Suppressor macrophage treated with lipopolysaccharide for 1 hour (primary cell): ENCODE measurements around the gene BRDT.

Experiments used
- DNase-seq, 3 donors: peaks; one replicate each; pipeline ENCODE4 v3.0.0-alpha.2; 2020 to 2022

Gene BRDT

DNA sequence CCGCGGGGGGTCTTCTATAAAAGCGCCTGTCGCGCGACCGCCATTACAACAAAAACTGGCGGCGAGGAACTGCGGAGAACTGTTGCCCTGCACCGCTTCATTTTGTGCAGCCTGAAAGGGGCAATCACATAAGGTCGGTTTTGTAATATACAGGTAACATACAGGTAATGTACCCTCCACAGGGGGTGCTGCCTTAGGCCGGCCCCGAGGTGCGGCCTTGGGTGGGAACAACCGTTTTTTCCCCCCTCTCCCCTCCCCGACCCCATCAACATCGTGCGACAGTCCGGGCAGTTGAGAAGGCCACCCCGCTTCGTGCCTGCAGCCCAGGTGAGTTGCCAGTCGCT is at the start of gene BRDT:
TSS of gene BRDT (plus strand) at position 46 of the 344 bp plus-strand sequence. CDS start 13,354 bp downstream, outside the sequence.
- no peak for DNase-seq

DNA sequence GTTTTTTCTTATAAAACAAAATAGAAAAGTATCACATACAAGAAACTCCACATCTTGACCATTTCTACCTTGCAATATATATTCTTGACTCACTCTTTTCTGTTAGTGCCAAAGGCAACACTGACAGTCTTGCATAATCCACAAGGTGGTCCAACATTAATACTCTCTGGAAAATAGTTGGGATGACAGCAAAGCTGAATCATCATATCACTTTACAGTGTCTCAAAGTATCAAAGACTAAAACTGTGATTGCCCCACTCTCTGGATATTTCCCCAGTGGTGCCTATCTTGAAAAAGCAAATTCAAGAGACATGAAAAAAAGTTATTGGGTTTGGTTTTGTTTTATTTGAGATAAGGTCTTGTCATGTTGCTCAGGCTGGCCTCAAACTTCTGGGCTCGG is 48.6 kb upstream of the BRDT start:
- DNase-seq, result no peak

DNA sequence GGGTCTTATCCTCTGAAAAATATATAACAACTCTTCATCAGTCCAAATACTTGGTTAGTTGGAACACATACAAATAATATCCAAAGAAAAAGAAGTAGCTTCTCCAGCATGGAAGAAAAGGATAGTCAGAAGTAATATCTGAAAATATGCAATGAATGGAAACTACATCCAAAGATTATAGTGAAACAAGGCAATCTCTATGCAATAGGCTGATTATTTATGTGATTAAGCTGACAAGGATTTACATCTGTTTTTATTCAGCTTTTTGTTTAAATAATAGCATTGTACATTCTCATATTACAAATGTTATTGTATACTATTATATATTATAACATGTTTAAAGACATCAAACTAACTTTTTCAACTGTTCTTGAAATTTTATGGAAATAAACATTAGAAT is 48.0 kb upstream of the BRDT start:
- DNase-seq, result no peak

DNA sequence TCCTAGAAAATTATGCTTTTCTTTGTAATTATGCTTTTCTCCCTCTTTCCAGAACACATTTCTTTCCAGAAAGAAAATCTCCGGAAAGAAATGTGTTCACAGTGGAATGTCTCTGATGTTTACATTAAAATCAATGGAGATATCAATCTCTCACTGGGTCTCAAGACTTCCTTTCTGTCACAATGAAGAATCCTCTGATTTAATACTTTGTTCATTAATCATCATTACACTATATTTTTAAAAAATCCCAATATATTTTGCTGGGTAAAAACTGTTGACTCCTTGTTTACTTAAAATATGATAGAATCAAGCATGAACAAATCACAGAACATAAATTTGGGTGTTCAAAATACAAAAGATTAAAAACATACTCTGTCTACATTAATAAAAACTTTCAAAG is 36.9 kb upstream of the BRDT start:
- DNase-seq, result no peak

DNA sequence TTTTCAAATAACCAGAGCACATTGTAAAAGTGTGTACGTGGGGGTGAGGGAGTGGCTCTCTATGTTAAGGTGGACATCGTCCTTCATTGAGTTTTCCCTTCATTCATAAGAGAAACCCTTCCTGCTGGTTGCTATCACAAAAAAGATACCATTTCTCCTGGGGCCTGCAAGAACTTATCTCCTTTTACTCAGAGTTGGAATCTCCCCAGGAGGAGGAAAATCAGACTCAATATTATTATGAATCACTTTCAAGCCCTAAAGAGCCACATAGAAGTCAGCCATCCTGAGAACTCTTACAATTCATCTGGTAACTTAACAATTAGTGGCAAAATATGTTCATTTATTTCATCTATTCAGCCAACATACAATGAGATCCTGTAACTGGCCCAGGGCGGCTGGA is 36.2 kb upstream of the BRDT start:
- no peak for DNase-seq

DNA sequence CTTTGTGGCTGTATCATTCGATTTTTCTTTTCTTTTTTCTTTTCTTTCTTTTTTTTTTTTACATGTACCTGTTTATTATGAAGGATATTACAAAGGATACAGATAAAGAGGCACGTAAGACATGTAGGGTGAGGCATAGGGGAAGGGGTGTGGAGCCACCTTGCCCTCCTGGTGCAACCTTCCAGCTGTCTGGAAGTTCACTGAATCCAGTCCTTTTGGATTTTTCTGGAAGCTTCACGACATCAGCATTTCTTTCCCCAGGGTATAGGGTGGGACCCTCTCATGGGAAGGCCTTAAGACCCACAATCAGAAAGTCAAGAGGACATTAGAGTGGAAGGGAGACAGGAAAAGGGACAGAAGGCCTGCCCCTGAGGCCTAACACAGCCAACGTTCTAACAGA is 33.2 kb upstream of the BRDT start:
- DNase-seq, result no peak

DNA sequence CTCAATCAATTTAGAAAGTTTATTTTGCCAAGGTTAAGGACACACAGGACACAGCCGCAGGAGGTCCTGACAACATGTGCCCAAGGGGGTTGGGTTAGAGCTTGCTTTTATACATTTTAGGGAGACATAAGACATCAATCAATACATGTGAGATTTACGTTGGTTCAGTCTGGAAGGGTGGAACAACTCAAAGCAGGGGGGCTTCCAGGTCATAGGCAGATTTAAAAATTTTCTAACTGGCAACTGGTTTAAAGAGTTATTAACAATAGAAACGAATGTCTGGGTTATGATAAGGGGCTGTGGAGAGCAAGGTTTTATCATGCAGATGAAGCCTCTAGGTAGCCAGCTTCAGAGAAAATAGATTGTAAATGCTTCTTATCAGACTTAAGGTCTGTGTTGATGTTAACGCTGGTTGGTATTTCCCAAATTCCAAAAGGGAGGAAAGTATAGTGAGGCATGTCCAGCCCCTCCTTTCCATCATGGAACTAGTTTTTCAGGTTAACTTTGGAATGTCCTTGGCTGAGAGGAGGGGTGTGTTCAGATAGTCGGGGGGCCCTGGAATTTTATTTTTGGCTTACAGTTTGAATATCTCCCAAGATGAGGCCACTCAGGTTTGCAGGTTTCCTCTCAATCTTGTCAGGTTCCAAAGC is 32.3 kb upstream of the BRDT start:
- DNase-seq, result no peak

DNA sequence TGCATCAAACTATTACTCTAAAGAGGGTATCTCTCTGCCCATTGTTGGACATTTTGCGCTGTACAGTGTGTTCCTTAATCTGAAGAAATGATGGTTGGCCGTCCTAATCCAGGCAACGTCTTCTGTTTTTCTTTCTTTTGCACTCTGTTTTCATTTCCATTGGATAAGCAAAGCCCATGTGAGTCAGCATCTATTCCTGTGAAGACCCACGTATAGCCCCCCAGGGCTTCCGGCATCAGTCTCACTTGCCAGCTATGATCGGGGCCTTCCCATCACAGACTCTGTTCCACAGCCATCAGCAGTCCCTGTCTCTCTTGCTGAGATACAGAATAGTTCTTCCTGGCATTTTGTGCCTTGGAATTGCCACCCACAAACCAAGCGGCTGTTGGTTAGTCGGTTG is 29.2 kb upstream of the BRDT start:
- no peak for DNase-seq

DNA sequence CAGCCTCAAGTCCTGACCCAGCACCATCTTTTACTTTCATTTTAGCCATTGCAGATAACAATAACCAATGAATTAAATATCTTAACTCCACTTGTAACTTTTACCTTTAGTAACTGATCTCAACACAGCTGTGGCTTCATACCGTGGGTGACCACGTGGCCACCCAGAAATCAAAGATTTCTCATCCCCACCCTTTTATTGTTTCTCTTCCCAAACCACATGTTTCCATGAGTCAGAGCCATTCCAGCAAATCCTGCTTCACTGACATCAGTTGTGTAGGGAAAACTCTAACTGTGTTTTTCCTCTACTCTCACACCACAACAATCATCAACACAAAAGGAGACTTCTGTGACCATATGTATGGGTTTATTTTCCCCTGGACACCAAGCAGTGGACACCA is 25.1 kb upstream of the BRDT start:
- DNase-seq, result no peak

DNA sequence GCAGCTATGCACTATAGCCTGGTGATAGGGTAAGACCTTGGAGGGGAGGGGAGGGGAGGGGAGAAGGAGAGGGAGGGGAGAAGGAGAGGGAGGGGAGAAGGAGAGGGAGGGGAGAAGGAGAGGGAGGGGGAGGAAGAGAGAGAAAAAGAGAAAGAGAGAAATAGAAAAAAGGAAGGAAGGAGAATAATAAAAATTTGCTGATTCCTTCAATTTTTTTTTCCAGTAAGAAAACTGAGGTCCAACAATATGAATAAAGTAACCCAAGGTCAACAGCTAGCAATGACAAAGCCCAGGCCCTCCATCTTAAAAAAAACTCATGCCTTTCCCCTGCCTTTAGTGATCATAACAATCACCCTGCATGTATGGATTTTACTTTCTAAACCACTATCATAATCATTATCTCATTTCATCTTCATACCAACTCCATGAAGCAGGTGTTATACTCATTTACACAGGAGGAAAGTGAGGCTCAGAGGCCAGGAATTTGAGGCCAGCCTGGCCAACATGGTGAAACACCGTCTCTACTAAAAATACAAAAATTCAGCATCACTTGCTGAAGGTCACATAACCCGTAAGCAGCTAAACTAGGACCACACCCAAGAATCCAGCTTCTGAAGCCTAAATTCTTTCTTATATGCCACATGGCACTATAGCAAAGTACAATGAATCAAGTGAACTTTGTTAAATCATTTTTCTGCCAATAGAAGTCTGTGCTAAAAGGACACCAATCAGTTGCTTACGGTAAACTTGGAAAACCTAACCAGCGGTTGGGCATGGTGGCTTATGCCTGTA is 23.4 kb upstream of the BRDT start:
- DNase-seq, result no peak

DNA sequence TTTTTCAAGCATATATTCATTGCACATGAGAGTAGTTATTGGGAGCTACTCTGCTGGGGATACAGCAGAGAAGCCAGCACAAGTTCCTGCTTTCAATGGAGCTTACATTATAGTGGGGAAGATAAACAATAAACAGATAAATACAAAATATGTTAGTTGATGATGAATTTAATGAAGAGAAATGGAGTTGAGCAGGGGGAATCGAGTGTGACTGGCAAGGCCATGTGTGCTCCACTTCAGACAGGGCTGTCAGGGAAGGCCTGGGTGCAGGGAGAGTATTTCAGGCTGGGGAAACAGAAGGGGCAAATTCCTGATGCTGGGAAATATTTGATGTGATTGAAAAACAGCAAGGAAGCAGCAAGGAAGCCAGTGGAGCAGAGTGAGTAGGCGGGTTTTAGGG is 21.2 kb upstream of the BRDT start:
- DNase-seq, result no peak

DNA sequence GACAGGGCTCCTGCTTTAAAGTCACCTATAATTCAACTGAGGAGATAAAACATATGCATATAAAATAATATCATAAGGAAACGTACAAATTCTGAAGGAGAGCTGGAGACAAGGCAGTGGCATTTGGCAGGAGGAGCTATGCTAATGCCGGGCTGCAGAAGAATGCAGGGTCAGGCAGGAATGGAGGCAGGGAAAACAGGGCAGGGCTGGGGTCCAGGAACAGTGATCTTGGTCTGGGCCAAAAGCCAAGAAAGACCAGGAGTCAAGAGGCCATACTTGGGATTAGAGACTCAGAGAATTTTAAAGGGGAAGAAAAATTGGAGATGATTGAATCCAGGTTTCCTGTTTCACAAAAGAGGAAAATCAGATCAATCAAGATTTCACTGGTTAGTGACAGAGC is 20.0 kb upstream of the BRDT start:
- DNase-seq, result no peak

DNA sequence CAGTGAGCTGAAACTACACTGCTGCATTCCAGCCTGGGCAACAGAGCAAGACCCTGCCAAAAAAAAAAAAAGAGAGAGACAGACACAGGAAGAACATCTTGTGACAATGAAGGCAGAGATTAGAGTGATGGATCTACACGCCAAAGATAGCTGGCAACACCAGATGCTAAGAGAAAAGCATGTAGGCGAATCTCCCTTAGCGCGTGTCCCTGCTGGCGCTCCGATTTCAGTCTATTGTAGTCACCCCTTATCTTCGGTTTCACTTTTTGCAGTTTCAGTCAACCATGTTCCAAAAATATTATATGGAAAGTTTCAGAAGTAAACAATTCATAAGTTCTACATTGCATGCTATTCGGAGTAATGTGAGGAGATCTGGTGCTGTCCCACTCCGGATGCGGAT is 11.6 kb upstream of the BRDT start:
- no peak for DNase-seq

DNA sequence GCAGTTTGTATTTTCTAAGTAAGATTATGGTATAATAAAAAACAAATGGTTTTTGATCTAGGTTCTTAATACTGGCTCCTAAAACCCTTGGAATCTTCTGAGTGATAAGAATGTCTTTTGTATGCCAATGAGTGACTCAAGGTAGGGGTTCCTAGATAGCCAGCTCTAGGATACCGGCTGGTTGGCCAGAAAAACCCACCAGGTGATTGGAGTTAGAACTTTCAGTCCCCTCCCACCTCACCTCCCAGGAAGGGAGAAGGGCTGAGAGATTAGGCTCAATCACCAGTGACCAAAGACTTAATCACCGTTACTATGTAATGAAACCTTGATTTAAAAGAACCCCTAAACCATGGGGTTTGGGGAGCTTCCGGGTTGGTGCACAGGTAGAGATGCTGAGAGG is 8.7 kb upstream of the BRDT start:
- DNase-seq, result no peak

DNA sequence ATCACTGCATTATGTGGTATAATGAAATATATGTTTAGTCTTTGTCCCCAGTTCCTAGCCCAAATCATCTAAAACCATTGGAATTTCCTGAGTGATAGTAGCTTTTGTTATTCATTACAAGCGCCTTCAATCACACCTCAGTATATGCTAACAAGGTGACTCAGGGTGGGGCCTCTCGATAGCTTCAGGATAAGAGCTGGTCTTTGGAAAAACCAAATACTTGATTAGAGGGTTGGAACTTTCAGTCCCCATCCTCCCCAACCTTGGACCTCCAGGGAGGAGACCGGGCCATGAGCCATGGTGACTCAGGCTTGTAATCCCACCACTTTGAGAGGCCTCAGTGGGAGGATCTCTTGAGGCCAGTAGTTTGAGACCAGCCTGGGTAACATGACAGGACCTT is 5.1 kb upstream of the BRDT start:
- DNase-seq, result no peak

DNA sequence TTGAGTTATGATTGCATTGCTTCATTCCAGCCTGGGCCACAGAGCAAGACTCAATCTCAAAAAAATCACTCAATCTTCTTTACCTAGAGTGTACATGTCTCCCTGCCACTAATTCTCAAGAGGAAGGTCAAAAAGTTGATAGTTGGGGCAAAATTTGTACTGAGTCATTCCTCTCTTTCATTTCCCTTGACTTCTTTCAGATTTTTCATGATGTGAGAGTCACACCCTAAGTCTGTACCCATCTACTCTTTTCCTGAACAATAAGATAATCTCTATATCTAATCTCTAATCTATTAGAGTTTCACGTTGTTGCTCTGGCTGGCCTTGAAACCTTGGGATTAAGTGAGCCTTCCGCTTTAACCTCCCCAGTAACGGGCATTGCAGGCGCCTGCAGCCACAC is 1.1 kb upstream of the BRDT start:
- no peak for DNase-seq

DNA sequence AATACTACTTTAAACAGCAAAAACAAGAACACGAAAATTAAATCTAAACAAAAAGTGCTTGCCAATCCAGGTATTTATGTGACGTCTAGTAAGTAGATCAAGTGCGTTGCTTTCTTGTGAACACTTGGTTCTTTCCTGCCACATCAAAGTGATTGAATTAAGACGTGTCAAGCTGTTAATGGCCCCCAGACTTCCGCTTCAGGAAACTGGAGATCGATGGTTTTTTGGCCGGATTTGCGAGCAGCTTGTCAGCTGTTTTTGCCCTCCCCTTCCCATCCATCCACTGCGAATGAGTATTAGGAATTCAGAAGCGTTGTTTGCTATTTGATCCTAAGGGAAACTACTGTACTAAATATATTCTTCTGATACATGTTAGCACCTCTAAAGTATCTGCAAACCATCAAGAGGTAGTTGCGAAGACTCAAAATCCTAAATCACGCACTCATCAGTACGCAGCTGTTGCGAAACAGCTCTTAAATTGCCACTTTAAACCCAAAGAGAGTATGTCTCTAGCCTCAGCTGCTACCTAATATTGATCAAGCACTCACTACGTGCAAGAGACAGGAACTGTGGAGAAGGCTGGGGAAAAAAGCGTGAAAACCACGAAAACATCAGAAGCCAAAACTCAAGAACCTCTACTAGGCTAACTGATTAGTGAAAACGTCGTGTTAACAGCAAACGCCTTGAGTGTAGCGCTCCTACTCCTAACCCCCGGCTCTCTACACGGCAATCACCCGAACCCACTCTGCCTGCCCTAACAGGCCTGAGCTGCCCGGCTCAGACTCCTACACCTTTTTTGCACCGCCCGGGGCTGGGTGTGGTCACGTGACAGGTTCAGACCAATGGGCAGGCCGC is 473 bp upstream of the BRDT start:
- DNase-seq, result no peak

DNA sequence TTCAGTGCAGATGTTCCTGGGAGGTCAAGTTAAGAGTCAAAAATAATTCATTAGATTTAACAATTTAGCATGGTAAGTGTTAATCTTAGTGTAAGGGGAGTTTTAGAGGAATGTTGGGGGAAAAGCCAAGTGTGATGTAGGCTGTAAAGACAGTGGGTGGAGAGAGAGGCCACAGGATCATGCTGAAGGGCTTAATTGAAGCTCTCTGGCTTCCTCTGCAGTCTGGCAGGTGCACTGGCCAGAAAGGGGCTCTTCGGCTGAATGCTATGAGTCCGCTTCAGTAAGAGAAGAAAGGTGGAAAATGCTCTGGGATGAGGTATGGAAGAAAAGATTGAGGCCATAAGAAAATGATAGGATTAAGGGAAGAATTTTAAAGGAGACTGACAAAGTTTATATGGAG is 3.0 kb downstream of the BRDT start:
- no peak for DNase-seq

DNA sequence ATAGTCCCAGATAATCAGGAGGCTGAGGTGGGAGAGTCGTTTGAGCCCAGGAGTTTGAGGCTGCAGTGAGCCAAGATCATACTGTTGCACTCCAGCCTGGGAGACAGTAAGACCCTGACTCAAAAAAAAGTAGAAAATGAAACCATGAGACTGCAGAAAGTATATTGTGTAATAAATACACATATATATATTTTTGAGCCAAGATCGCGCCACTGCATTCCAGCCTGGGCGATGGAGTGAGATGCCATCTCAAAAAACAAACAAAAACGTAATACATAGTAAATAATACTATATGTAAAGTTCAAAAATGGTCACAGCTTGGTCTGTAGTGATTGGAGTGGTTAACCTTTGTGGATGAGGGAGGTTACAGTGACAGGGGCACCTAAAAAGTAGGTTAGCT is 9.7 kb downstream of the BRDT start:
- DNase-seq, result no peak

DNA sequence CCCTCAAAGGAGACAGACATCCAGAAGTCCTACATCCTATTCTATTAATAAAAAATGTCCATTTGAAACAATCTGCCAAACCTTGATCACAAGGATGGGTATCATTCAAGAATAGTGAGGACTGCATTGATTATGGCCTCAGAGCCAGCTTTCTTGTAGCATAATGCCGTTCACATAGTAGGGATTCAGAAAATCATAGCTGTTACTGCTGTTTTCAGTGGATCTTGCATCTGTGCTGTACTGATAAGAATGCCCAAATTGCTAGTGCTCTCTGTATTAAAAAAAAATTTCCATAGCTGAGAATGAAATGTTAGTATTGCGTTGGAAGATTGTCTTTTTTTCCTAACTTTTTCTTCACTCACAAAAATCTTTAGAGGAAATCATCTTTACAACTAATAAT is 19.1 kb downstream of the BRDT start:
- no peak for DNase-seq

DNA sequence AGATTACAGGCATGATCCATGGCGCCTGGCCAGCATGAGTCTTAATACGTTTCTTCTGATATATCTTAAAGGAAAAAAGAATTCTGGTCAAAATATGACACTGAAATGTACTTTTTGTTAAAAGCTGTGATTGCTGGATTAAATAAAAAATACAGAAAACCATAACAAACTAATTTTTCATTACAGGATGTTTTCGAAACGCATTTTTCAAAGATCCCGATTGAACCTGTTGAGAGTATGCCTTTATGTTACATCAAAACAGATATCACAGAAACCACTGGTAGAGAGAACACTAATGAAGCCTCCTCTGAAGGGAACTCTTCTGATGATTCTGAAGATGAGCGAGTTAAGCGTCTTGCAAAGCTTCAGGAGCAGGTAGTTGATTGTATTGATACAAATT is 30.2 kb downstream of the BRDT start:
- no peak for DNase-seq

DNA sequence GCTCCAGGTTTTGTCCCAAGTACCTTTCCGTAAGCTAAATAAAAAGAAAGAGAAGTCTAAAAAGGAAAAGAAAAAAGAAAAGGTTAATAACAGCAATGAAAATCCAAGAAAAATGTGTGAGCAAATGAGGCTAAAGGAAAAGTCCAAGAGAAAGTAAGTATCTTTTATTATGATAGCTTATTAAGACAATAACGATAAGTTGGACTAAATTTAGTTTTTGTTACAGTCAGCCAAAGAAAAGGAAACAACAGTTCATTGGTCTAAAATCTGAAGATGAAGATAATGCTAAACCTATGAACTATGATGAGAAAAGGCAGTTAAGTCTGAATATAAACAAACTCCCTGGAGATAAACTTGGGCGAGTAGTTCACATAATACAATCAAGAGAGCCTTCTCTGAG is 31.5 kb downstream of the BRDT start:
- no peak for DNase-seq

DNA sequence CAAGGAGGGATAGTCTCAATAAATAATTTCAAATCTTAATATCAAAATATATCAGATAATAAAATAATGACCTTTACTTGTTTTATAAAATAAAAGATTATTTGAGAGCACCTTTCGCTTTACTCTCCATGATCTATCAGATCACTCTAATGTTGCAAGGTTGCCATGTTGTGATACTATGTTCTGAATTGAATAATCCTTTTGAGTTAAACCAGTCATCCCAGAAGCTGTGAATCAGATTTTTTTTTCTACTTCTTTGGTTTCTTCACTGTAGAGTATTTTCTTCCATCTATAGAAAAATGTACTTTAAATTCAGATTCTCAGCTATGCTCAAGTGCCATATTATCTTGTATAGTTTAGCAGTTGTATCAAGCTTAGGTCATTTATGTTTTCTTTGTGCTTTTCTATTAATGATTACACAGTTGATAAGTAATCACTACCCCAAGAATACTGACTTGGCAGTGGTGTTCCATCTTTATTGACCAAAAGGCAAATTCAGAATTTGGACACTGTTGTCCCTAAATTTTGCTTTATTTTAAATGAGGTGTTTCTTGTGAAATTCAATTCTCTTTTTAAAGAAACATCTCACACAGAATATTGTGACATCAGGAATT is 32.9 kb downstream of the BRDT start:
- no peak for DNase-seq

DNA sequence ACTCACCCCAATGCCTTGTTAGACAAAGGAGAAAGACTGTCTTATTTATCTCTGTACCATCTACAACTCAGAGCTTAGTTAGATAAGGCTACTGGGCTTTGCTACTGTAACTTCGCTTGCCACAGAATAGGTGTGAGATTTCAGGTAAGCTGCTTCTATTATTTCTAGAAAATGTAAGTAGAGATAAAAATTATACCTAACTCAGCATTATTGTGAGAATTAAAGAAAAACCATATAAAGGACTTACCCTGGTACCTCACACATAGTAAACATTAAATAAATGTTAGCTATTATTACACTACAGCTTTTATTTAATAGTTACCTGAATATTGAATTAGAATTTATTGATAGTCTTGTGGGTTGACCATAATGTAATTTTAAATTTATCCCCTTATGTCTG is 44.1 kb downstream of the BRDT start:
- no peak for DNase-seq
